ENCODE measurements around the gene MSGN1. TPM values are rescaled to one million over a fixed set of nuclear protein-coding genes. Genes with fewer than 3 reads are reported as not detected.
"Not testable (repeated sequence)": the region's sequence is repeated elsewhere in the genome, so short reads cannot be mapped to it uniquely, and the experiment has no call there.

The MSGN1 gene
- total and polyA plus RNA-seq, 4 donors: not detected

GRCh38 chr2:17818235-17818815 lies 2.1 kb downstream of the MSGN1 start:
- WGBS (ENCODE audit: insufficient coverage): no CpG with 5 or more reads among the region's 2 CpGs
- Histone ChIP-seq H3K36me3 (ENCODE audit: control insufficient read depth, insufficient read depth, low read length) (no peaks in the 10 kb centered on the region), H3K9me3 (ENCODE audit: control insufficient read depth, insufficient read depth, low read length) (no peaks in the 10 kb centered on the region), H3K27ac (ENCODE audit: low read depth, low read length) (no peak overlapping the region), H3K4me1 (ENCODE audit: control insufficient read depth, insufficient read depth, low read length) (peaks cover 12% of the 10 kb centered on the region), H3K4me3 (ENCODE audit: low read depth, low read length) (no peak overlapping the region), H3K27me3 (ENCODE audit: control insufficient read depth, insufficient read depth, low read length) (no peaks in the 10 kb centered on the region)
- no peak for DNase-seq (ENCODE audit: low read depth in 4 of 6, low spot score in 6 of 6)

GRCh38 chr2:17821080-17821479 lies 4.8 kb downstream of the MSGN1 start:
- no peaks in the 10 kb centered on the region for H3K27me3 ChIP-seq (ENCODE audit: control insufficient read depth, insufficient read depth, low read length)
- no peaks in the 10 kb centered on the region for H3K36me3 ChIP-seq (ENCODE audit: control insufficient read depth, insufficient read depth, low read length)
- H3K9me3 ChIP-seq (ENCODE audit: control insufficient read depth, insufficient read depth, low read length): no peaks in the 10 kb centered on the region
- DNase-seq (ENCODE audit: low read depth in 4 of 6, low spot score in 6 of 6): no peak
- WGBS (ENCODE audit: insufficient coverage): 100% methylated on average over 1 of the region's 3 CpGs
- no peak overlapping the region for H3K27ac ChIP-seq (ENCODE audit: low read depth, low read length)
- no peak overlapping the region for H3K4me3 ChIP-seq (ENCODE audit: low read depth, low read length)
- H3K4me1 ChIP-seq (ENCODE audit: control insufficient read depth, insufficient read depth, low read length): peaks cover 12% of the 10 kb centered on the region

- Histone ChIP-seq H3K4me1 (ENCODE audit: control insufficient read depth, insufficient read depth, low read length) (peaks cover 12% of the 10 kb centered on the region), H3K9me3 (ENCODE audit: control insufficient read depth, insufficient read depth, low read length) (no peaks in the 10 kb centered on the region), H3K4me3 (ENCODE audit: low read depth, low read length) (no peak overlapping the region), H3K36me3 (ENCODE audit: control insufficient read depth, insufficient read depth, low read length) (no peaks in the 10 kb centered on the region), H3K27me3 (ENCODE audit: control insufficient read depth, insufficient read depth, low read length) (no peaks in the 10 kb centered on the region), H3K27ac (ENCODE audit: low read depth, low read length) (peak overlapping the region; percentile 4)
- DNase-seq (ENCODE audit: low read depth in 4 of 6, low spot score in 6 of 6): peak in 2 of 6 donors; percentile 43 to 44
- WGBS (ENCODE audit: insufficient coverage): 50% methylated on average over 3 of the region's 7 CpGs
These were observed 5.5 kb downstream of the MSGN1 start for GRCh38 chr2:17821535-17822444.

- H3K9me3 ChIP-seq (ENCODE audit: control insufficient read depth, insufficient read depth, low read length): no peaks in the 10 kb centered on the region
- DNase-seq (ENCODE audit: low read depth in 4 of 6, low spot score in 6 of 6): peak in 1 of 6 donors; percentile 20
- peaks cover 12% of the 10 kb centered on the region for H3K4me1 ChIP-seq (ENCODE audit: control insufficient read depth, insufficient read depth, low read length)
- 33% methylated on average over 1 of the region's 4 CpGs for WGBS (ENCODE audit: insufficient coverage)
- peak overlapping the region; percentile 4 for H3K27ac ChIP-seq (ENCODE audit: low read depth, low read length)
- H3K36me3 ChIP-seq (ENCODE audit: control insufficient read depth, insufficient read depth, low read length): no peaks in the 10 kb centered on the region
- no peak overlapping the region for H3K4me3 ChIP-seq (ENCODE audit: low read depth, low read length)
- H3K27me3 ChIP-seq (ENCODE audit: control insufficient read depth, insufficient read depth, low read length): no peaks in the 10 kb centered on the region
These were observed 6.3 kb downstream of the MSGN1 start for GRCh38 chr2:17822445-17823117.

GRCh38 chr2:17823646-17824045 lies 7.4 kb downstream of the MSGN1 start:
- DNase-seq (ENCODE audit: low read depth in 4 of 6, low spot score in 6 of 6); H3K27ac ChIP-seq (ENCODE audit: low read depth, low read length); H3K4me3 ChIP-seq (ENCODE audit: low read depth, low read length); H3K36me3 ChIP-seq (ENCODE audit: control insufficient read depth, insufficient read depth, low read length); H3K27me3 ChIP-seq (ENCODE audit: control insufficient read depth, insufficient read depth, low read length); H3K9me3 ChIP-seq (ENCODE audit: control insufficient read depth, insufficient read depth, low read length): not testable (repeated sequence)
- H3K4me1 ChIP-seq (ENCODE audit: control insufficient read depth, insufficient read depth, low read length): peaks cover 12% of the 10 kb centered on the region
- no CpG with 5 or more reads among the region's 4 CpGs for WGBS (ENCODE audit: insufficient coverage)

- DNase-seq (ENCODE audit: low read depth in 4 of 6, low spot score in 6 of 6): no peak
- H3K4me3 ChIP-seq (ENCODE audit: low read depth, low read length): no peak overlapping the region
- WGBS (ENCODE audit: insufficient coverage): no CpG with 5 or more reads among the region's 5 CpGs
- H3K9me3 ChIP-seq (ENCODE audit: control insufficient read depth, insufficient read depth, low read length): no peaks in the 10 kb centered on the region
- H3K27me3 ChIP-seq (ENCODE audit: control insufficient read depth, insufficient read depth, low read length): no peaks in the 10 kb centered on the region
- H3K36me3 ChIP-seq (ENCODE audit: control insufficient read depth, insufficient read depth, low read length): no peaks in the 10 kb centered on the region
- H3K4me1 ChIP-seq (ENCODE audit: control insufficient read depth, insufficient read depth, low read length): peaks cover 16% of the 10 kb centered on the region
- H3K27ac ChIP-seq (ENCODE audit: low read depth, low read length): no peak overlapping the region
These were observed 11.1 kb downstream of the MSGN1 start for GRCh38 chr2:17827316-17827715.

- Histone ChIP-seq H3K27me3 (ENCODE audit: control insufficient read depth, insufficient read depth, low read length) (no peaks in the 10 kb centered on the region), H3K4me3 (ENCODE audit: low read depth, low read length) (no peak overlapping the region), H3K9me3 (ENCODE audit: control insufficient read depth, insufficient read depth, low read length) (no peaks in the 10 kb centered on the region), H3K4me1 (ENCODE audit: control insufficient read depth, insufficient read depth, low read length) (peaks cover 11% of the 10 kb centered on the region), H3K27ac (ENCODE audit: low read depth, low read length) (no peak overlapping the region), H3K36me3 (ENCODE audit: control insufficient read depth, insufficient read depth, low read length) (no peaks in the 10 kb centered on the region)
- no CpG with 5 or more reads among the region's 2 CpGs for WGBS (ENCODE audit: insufficient coverage)
- DNase-seq (ENCODE audit: low read depth in 4 of 6, low spot score in 6 of 6): no peak
These were observed 11.5 kb downstream of the MSGN1 start for GRCh38 chr2:17827785-17828184.

GRCh38 chr2:17830053-17831034 lies 14.1 kb downstream of the MSGN1 start:
- DNase-seq (ENCODE audit: low read depth in 4 of 6, low spot score in 6 of 6): peak in 4 of 6 donors; percentile 40 to 87 (median 70)
- H3K4me3 ChIP-seq (ENCODE audit: low read depth, low read length): peak overlapping the region; percentile 19
- H3K4me1 ChIP-seq (ENCODE audit: control insufficient read depth, insufficient read depth, low read length): peaks cover 11% of the 10 kb centered on the region
- no peaks in the 10 kb centered on the region for H3K27me3 ChIP-seq (ENCODE audit: control insufficient read depth, insufficient read depth, low read length)
- H3K36me3 ChIP-seq (ENCODE audit: control insufficient read depth, insufficient read depth, low read length): no peaks in the 10 kb centered on the region
- H3K27ac ChIP-seq (ENCODE audit: low read depth, low read length): no peak overlapping the region
- H3K9me3 ChIP-seq (ENCODE audit: control insufficient read depth, insufficient read depth, low read length): no peaks in the 10 kb centered on the region
- WGBS (ENCODE audit: insufficient coverage): 13% methylated on average over 34 of the region's 37 CpGs

- no peak for DNase-seq (ENCODE audit: low read depth in 4 of 6, low spot score in 6 of 6)
- 85% methylated on average over 2 of the region's 2 CpGs for WGBS (ENCODE audit: insufficient coverage)
- Histone ChIP-seq H3K4me3 (ENCODE audit: low read depth, low read length) (no peak overlapping the region), H3K27ac (ENCODE audit: low read depth, low read length) (no peak overlapping the region), H3K9me3 (ENCODE audit: control insufficient read depth, insufficient read depth, low read length) (no peaks in the 10 kb centered on the region), H3K36me3 (ENCODE audit: control insufficient read depth, insufficient read depth, low read length) (no peaks in the 10 kb centered on the region), H3K4me1 (ENCODE audit: control insufficient read depth, insufficient read depth, low read length) (peaks cover 4% of the 10 kb centered on the region), H3K27me3 (ENCODE audit: control insufficient read depth, insufficient read depth, low read length) (no peaks in the 10 kb centered on the region)
These were observed 19.3 kb downstream of the MSGN1 start for GRCh38 chr2:17835516-17835915.
